K562 (cell line): ENCODE results near the gene DAD1. TPM values are rescaled to one million over a fixed set of nuclear protein-coding genes. Genes with fewer than 3 reads are reported as not detected.

Experiments
- ATAC-seq: fragments of 200-7000 bp; cut with Tn5 transposase; 3 replicates; pipeline ENCODE4 v1.9.1; 2020; ENCODE audit warnings: moderate library complexity
- BruUV-seq: library from RNA; stranded (reverse); fragments of 400-500 nt; replicated peaks from 2 replicates; lab custom pipeline; 2021; lab: Mats Ljungman, UMichigan
- CTCF ChIA-PET: fragments of 300-600 bp; formaldehyde crosslinking; extraction: SDS; loops from one replicate; lab custom pipeline; 2021; ENCODE audit warnings: low intra/inter-chr PET ratio; lab: Yijun Ruan, JAX
- POLR2A ChIA-PET: fragments of 300-600, 350-650 bp; sonication (Branson Sonifier 250); formaldehyde crosslinking; extraction: SDS; loops from one replicate; lab custom pipeline; 2021; ENCODE audit warnings: antibody characterized with exemption, inconsistent platforms; lab: Yijun Ruan, JAX
- DNase-seq, 4 experiments: peaks; one replicate each; pipeline versions ENCODE4 v3.0.0 to v3.0.0-alpha.2; 2011 to 2018; ENCODE audit warnings: low spot score in 3 of 4, mixed read lengths in 3 of 4; ENCODE audit errors: extremely low read depth in 1 of 4
- FAIRE-seq: peaks from 2 replicates; lab custom pipeline; 2011; peaks lifted over from hg19 to GRCh38; lab: Jason Lieb, UNC
- H2AFZ ChIP-seq: 2 replicates; pipeline ENCODE4 v1.6.0; 2011; ENCODE audit warnings: low read depth, low read length, control low read depth, inconsistent platforms
- H3K27ac ChIP-seq: fragments of 200-600 bp; 3 replicates; pipeline ENCODE4 v1.8.0; 2011; ENCODE audit warnings: low read depth, mild to moderate bottlenecking, control low read depth, inconsistent platforms, low read length, moderate library complexity, mixed read lengths; ENCODE audit errors: extremely low read depth
- H3K27me3 ChIP-seq, 2 experiments: fragments of 300-600 bp in 1 of 2; 2 replicates in 1 of 2; 3 replicates in 1 of 2; pipeline versions ENCODE4 v1.6.0 to v1.8.0; 2011; ENCODE audit warnings: inconsistent platforms in 2 of 2, low read length in 2 of 2, mild to moderate bottlenecking in 1 of 2, mixed read lengths in 1 of 2, moderate library complexity in 1 of 2; ENCODE audit not compliant: control insufficient read depth in 2 of 2, insufficient read depth in 2 of 2
- H3K36me3 ChIP-seq: fragments of 300-600 bp; 3 replicates; pipeline ENCODE4 v1.8.0; 2011; ENCODE audit warnings: mild to moderate bottlenecking, low read length, inconsistent platforms; ENCODE audit not compliant: control insufficient read depth, insufficient read depth
- H3K4me1 ChIP-seq, 2 experiments: fragments of 200-600 bp in 1 of 2; replicated peaks in 1 of 2; 2 replicates in 1 of 2; 3 replicates in 1 of 2; pipeline versions ENCODE4 v1.5.1 to v1.8.0; 2011; ENCODE audit warnings: inconsistent platforms in 2 of 2, low read length in 2 of 2, mild to moderate bottlenecking in 1 of 2, mixed read lengths in 1 of 2, moderate library complexity in 1 of 2; ENCODE audit not compliant: control insufficient read depth in 2 of 2, insufficient read depth in 2 of 2
- H3K4me2 ChIP-seq: 2 replicates; pipeline ENCODE4 v1.6.1; 2011; ENCODE audit warnings: low read length, control low read depth, inconsistent platforms, mixed read lengths; ENCODE audit not compliant: insufficient read depth
- H3K4me3 ChIP-seq: fragments of 200-600 bp; sonication (generic), shearing (Covaris generic); 2 replicates; pipeline ENCODE4 v1.5.1; 2016; ENCODE audit warnings: control low read depth, inconsistent platforms
- H3K79me2 ChIP-seq: fragments of 200-600 bp; 3 replicates; pipeline ENCODE4 v1.8.0; 2011; ENCODE audit warnings: low read length, inconsistent platforms; ENCODE audit not compliant: control insufficient read depth, insufficient read depth
- H3K9ac ChIP-seq, 2 experiments: 2 replicates each; pipeline versions ENCODE4 v1.6.0 to v1.6.1; 2011; ENCODE audit warnings: low read depth in 2 of 2, low read length in 2 of 2, control low read depth in 1 of 2, inconsistent platforms in 1 of 2, mild to moderate bottlenecking in 1 of 2, mixed read lengths in 1 of 2; ENCODE audit not compliant: insufficient read depth in 1 of 2
- H3K9me1 ChIP-seq: one replicate; pipeline ENCODE4 v1.6.0; 2011; ENCODE audit warnings: inconsistent platforms, mild to moderate bottlenecking, low read length, moderate library complexity; ENCODE audit not compliant: control insufficient read depth, insufficient read depth
- H3K9me3 ChIP-seq: replicated peaks from 2 replicates; pipeline ENCODE4 v1.5.1; 2011; ENCODE audit warnings: low read depth, low read length, inconsistent platforms; ENCODE audit not compliant: control insufficient read depth, insufficient read depth
- H4K20me1 ChIP-seq: replicated peaks from 2 replicates; pipeline ENCODE4 v1.6.1; 2011; ENCODE audit warnings: low read length, inconsistent platforms, mixed read lengths; ENCODE audit not compliant: control insufficient read depth, insufficient read depth
- E2F8 ChIP-seq: fragments of 450-650 bp; IDR thresholded peaks from 2 replicates; pipeline ENCODE4 v1.7.1; 2018; ENCODE audit warnings: mild to moderate bottlenecking, low read depth; ENCODE audit not compliant: partially characterized antibody
- GMEB1 ChIP-seq: fragments of 250-450 bp; sonication (Bioruptor Pico); IDR thresholded peaks from 2 replicates; pipeline ENCODE4 v1.4.0; 2020; ENCODE audit warnings: mild to moderate bottlenecking
- MIER1 ChIP-seq: fragments of 450-650 bp; IDR thresholded peaks from 2 replicates; pipeline ENCODE4 v1.6.1; 2016; ENCODE audit warnings: antibody characterized with exemption, mild to moderate bottlenecking, low read depth
- NFE2L1 ChIP-seq: fragments of 450-650 bp; IDR thresholded peaks from 2 replicates; pipeline ENCODE4 v1.6.1; 2016; ENCODE audit warnings: missing genetic modification characterization, low read depth, mild to moderate bottlenecking, missing compliant biosample characterization, moderate library complexity, borderline replicate concordance
- PTRF ChIP-seq: fragments of 450-650 bp; IDR thresholded peaks from 2 replicates; pipeline ENCODE4 v1.6.1; 2016; ENCODE audit warnings: mild to moderate bottlenecking, missing genetic modification characterization, missing compliant biosample characterization
- RCOR1 ChIP-seq, 2 experiments: IDR thresholded peaks; 2 replicates each; pipeline ENCODE4 v1.6.1; 2012; ENCODE audit warnings: low read depth in 2 of 2, low read length in 2 of 2, borderline replicate concordance in 1 of 2, improper control_type of control experiment in 1 of 2
- RFX5 ChIP-seq: IDR thresholded peaks from 2 replicates; pipeline ENCODE4 v1.6.1; 2011; ENCODE audit warnings: low read depth, mild to moderate bottlenecking, improper control_type of control experiment, low read length
- TCFL5 ChIP-seq: fragments of 250-450 bp; sonication (Bioruptor Pico); conservative IDR thresholded peaks from 2 replicates; pipeline ENCODE4 v1.6.1; 2021; ENCODE audit warnings: mild to moderate bottlenecking, moderate library complexity, matching md5 sums
- TEAD1 ChIP-seq, 2 experiments: fragments of 450-650 bp in 1 of 2; sonication (generic) in 1 of 2; formaldehyde crosslinking; IDR thresholded peaks; 2 replicates each; pipeline versions ENCODE4 v1.4.0 to v1.8.0; 2020 to 2022; ENCODE audit warnings: mild to moderate bottlenecking in 2 of 2, missing genetic modification reagents in 1 of 2
- ZNF644 ChIP-seq: fragments of 200-800 bp; sonication (Bioruptor generic); IDR thresholded peaks from 2 replicates; pipeline ENCODE4 v1.6.1; 2016; ENCODE audit warnings: low read depth, missing genetic modification characterization, missing compliant biosample characterization
- WGBS: fragments of 100-300 bp; shearing (Covaris generic); methylation state at CpG from one replicate; pipeline ENCODE4 v1.1.6; 2016; ENCODE audit warnings: low coverage, mixed read lengths; ENCODE audit not compliant: insufficient coverage; ENCODE audit errors: missing lambda C conversion rate; 5-methylcytosine and 5-hydroxymethylcytosine counted together
- in situ Hi-C: fragments of 300-500 bp; cut with MboI; formaldehyde crosslinking; loops from 4 replicates; pipeline ENCODE4 v1.15.0; 2018; ENCODE audit warnings: inconsistent platforms, mixed read lengths
- intact Hi-C: fragments of 100-400 bp; cut with micrococcal nuclease; formaldehyde crosslinking; loops from 2 replicates; pipeline ENCODE4 v1.14.2; 2022
- polyA plus RNA-seq, 8 experiments: library from polyadenylated mRNA; depleted of rRNA in 4 of 8; stranded (reverse) in 5 of 8; unstranded in 3 of 8; fragments of >200 nt; fragmentation: Nextera tagmentation in 2 of 8; fragmentation: Illumina TruSeq in 1 of 8; extraction: Ambion mirVana in 2 of 8; extraction: Trizol in 1 of 8; gene quantifications; 2 replicates each; pipeline versions ENCODE4 v1.2.1 to v1.2.3, GENCODE V29; 2011 to 2014; ENCODE audit warnings: inconsistent platforms in 1 of 8, missing spikeins in 1 of 8
- total RNA-seq, 7 experiments: library from RNA; depleted of rRNA in 6 of 7; stranded (reverse); fragments of >200 nt in 6 of 7; fragmentation: Illumina TruSeq in 2 of 7; extraction: Trizol in 2 of 7; gene quantifications; 2 replicates each; pipeline versions ENCODE4 v1.2.1 to v1.2.3, GENCODE V29; 2011 to 2021; ENCODE audit warnings: low replicate concordance in 1 of 7

The DAD1 gene
- total and polyA plus RNA-seq, 9 of the 15 experiments (the other 6 are each of a cell fraction or from before 2014, with no cell fraction given): 104 to 617 (median 222) TPM

GRCh38 chr14:22587247-22587646, 1.8 kb downstream of the DAD1 start:
- no peak overlapping the region for H3K27ac ChIP-seq
- H2AFZ ChIP-seq: no peak overlapping the region
- BruUV-seq: no TSS peak
- no peaks in the 10 kb centered on the region for H4K20me1 ChIP-seq
- POLR2A ChIA-PET: interaction anchor here (0.7 kb wide), 1 partner anchor 161 kb away, joined by 3 read pairs; no protein-coding TSS in a partner anchor
- H3K4me3 ChIP-seq: no peak overlapping the region
- peaks cover 10% of the 10 kb centered on the region; the same call in 2 of the 3 replicates for H3K36me3 ChIP-seq
- WGBS: 95% methylated on average over 5 of the region's 5 CpGs
- peaks cover 57% of the 10 kb centered on the region for H3K79me2 ChIP-seq
- H3K4me2 ChIP-seq: 0 out of 2 replicates have a peak overlapping the region, but pooled peaks have one; percentile 84
- TF ChIP-seq TEAD1 (CRISPR knock-in tag; IDR thresholded peaks at IDR 0.05) (no peak), ZNF644 (tag) (no peak)
- CTCF ChIA-PET: no interaction called here
- no peak overlapping the region for H3K9ac ChIP-seq
- no peaks in the 10 kb centered on the region for H3K9me3 ChIP-seq
- FAIRE-seq (no peak), DNase-seq (no peak), ATAC-seq (no peak)
- in situ Hi-C loops: no loop called here
- H3K27me3 ChIP-seq: no peaks in the 10 kb centered on the region
- H3K4me1 ChIP-seq: peaks cover 7 to 16% of the 10 kb centered on the region in 2 experiments
- no peaks in the 10 kb centered on the region for H3K9me1 ChIP-seq
- intact Hi-C loops: loop anchor here (5.0 kb wide), 1 partner anchor 60 kb away; no protein-coding TSS in a partner anchor

GRCh38 chr14:22583994-22584393, 5.0 kb downstream of the DAD1 start:
- H3K27me3 ChIP-seq: no peaks in the 10 kb centered on the region
- no peaks in the 10 kb centered on the region for H3K9me3 ChIP-seq
- in situ Hi-C loops (no loop called here), intact Hi-C loops (no loop called here)
- CTCF ChIA-PET: no interaction called here
- ATAC-seq (no peak), DNase-seq (no peak), FAIRE-seq (no peak)
- no peak overlapping the region for H3K4me3 ChIP-seq
- H3K27ac ChIP-seq: no peak overlapping the region
- H3K4me2 ChIP-seq: no peak overlapping the region
- BruUV-seq: no TSS peak
- no peak overlapping the region for H2AFZ ChIP-seq
- 78% methylated on average over 1 of the region's 1 CpG for WGBS
- H3K9me1 ChIP-seq: no peaks in the 10 kb centered on the region
- peaks cover 3 to 20% of the 10 kb centered on the region in 2 experiments; a peak in 3 of 5 replicates for H3K4me1 ChIP-seq
- H3K9ac ChIP-seq: no peak overlapping the region
- POLR2A ChIA-PET: interaction anchor here (0.6 to 1.7 kb wide), 2 partner anchors 14 to 25 kb away, joined by 3 to 4 read pairs; partner anchors contain the start of gene ABHD4
- peaks cover 79% of the 10 kb centered on the region for H3K79me2 ChIP-seq
- H4K20me1 ChIP-seq: no peaks in the 10 kb centered on the region
- peaks cover 15% of the 10 kb centered on the region; the same call in 2 of the 3 replicates for H3K36me3 ChIP-seq
- TF ChIP-seq MIER1 (no peak), GMEB1 (CRISPR knock-in tag) (no peak), E2F8 (no peak), NFE2L1 (no peak), RFX5 (no peak), PTRF (tag) (no peak), TCFL5 (CRISPR knock-in tag) (no peak), RCOR1 (IDR thresholded peaks at IDR 0.05; ENCODE audit: borderline replicate concordance in 1 of 2, low read depth in 2 of 2, low read length in 2 of 2) (no peak)
